ENCODE measurements around the gene GPC6.

GRCh38 chr13:93462151-93462550, 235.5 kb downstream of the GPC6 start:
- TF ChIP-seq POLR2AphosphoS5 (IDR thresholded peaks at IDR 0.05; ENCODE audit: low read depth) (no peak), CTCF (IDR thresholded peaks at IDR 0.05; ENCODE audit: insufficient read depth, low read length) (no peak)

Data from HL-60 (cell line).